PC-3 (cell line): ENCODE results near the gene AHCTF1.
"Not testable (repeated sequence)": the region's sequence is repeated elsewhere in the genome, so short reads cannot be mapped to it uniquely, and the experiment has no call there.

Experiments
- CTCF ChIP-seq: fragments of 300-600 bp; sonication (generic); conservative IDR thresholded peaks from 2 replicates; pipeline ENCODE4 v1.5.1; 2017; ENCODE audit warnings: antibody characterized with exemption, low read depth, mild to moderate bottlenecking, low read length
- EZH2phosphoT487 ChIP-seq: fragments of 300-600 bp; sonication (generic); IDR thresholded peaks from 2 replicates; pipeline ENCODE4 v1.6.1; 2018; ENCODE audit warnings: mild to moderate bottlenecking, antibody characterized with exemption, low read length, borderline replicate concordance

GRCh38 chr1:246850640-246851039 lies 81.1 kb downstream of the AHCTF1 start:
- TF ChIP-seq CTCF, EZH2phosphoT487: not testable (repeated sequence)
